ENCODE measurements around the gene NR0B2.

DNA sequence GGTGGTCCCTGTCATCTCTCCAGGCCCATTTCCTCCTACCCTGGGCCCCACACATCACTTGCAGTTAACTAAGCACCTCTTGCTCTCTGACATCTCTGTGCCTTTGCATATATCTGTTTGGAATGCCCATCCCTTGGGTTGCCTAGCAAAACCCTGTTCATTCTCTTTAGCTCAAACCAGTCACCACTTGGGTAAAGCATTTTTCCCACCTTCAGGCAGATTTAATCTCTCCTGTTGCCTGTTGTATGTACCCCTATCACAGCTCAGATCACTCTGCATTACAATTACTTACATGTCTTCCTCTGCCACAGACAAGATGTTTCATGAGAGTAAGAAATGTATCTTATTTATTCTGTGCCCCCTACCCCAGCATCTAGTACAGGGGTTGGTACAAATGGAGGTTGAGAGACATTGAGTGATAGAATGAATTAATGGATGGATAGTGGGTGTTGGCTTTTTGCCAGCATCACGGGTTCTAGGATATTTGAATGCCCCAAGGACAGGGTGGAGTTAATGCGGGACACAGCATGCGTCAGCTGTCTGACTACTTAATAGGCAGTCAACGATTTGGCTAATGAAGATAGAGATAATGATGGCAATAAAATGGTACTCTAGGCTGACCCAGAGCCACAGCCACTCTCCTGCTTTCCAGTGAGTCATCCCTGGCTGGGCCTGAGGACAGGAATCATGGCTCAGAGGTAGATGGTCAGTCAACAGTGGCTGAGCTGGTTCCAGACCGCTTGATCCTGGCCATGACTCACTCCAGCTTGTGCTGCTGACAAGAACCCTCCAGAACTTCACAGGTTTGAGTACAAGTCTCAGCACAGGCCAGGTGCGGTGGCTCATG lies 6.5 kb downstream of the NR0B2 start:
- TF ChIP-seq, protein P1, sequence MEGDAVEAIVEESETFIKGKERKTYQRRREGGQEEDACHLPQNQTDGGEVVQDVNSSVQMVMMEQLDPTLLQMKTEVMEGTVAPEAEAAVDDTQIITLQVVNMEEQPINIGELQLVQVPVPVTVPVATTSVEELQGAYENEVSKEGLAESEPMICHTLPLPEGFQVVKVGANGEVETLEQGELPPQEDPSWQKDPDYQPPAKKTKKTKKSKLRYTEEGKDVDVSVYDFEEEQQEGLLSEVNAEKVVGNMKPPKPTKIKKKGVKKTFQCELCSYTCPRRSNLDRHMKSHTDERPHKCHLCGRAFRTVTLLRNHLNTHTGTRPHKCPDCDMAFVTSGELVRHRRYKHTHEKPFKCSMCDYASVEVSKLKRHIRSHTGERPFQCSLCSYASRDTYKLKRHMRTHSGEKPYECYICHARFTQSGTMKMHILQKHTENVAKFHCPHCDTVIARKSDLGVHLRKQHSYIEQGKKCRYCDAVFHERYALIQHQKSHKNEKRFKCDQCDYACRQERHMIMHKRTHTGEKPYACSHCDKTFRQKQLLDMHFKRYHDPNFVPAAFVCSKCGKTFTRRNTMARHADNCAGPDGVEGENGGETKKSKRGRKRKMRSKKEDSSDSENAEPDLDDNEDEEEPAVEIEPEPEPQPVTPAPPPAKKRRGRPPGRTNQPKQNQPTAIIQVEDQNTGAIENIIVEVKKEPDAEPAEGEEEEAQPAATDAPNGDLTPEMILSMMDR (IDR thresholded peaks at IDR 0.05), result no peak
- TF ChIP-seq POLR2A (IDR thresholded peaks at IDR 0.05), result no peak

Measured in testis (tissue), 2 donors.